ENCODE measurements around the gene CMTM7.
"Not testable (repeated sequence)": the region's sequence is repeated elsewhere in the genome, so short reads cannot be mapped to it uniquely, and the experiment has no call there.

Gene CMTM7

DNA sequence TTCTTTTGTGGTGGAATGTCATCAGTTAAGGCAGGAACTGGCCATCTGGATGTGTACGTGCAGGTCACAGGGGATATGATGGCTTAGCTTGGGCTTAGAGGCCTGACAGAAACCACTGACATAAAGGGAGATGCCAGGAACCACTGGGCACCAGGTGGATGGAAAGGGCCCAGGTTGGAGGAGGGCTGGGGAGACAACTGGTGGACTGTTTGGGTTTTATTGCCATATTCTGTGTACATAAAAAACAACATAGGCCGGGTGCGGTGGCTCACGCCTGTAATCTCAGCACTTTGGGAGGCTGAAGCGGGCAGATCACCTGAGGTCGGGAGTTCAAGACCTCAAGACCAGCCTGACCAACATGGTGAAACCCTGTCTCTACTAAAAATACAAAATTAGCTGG, 75.2 kb downstream of the CMTM7 start:
- H3K4me2 ChIP-seq (ENCODE audit: low read length); H3K27ac ChIP-seq (ENCODE audit: low read depth, low read length): not testable (repeated sequence)

GRCh38 chr3:32467333-32468070, 75.8 kb downstream of the CMTM7 start:
- no peaks in the 10 kb centered on the region for H3K79me2 ChIP-seq (ENCODE audit: control insufficient read depth, low read length)
- H3F3A ChIP-seq (ENCODE audit: control insufficient read depth, insufficient read depth): no peaks in the 10 kb centered on the region
- H3K4me2 ChIP-seq (ENCODE audit: low read length): peak overlapping the region; percentile 76
- H3K9me3 ChIP-seq (ENCODE audit: control insufficient read depth, insufficient read depth, low read length): no peaks in the 10 kb centered on the region
- no peaks in the 10 kb centered on the region for H3K27me3 ChIP-seq (ENCODE audit: control insufficient read depth, low read length)
- no peaks in the 10 kb centered on the region for H4K20me1 ChIP-seq (ENCODE audit: control insufficient read depth, insufficient read depth, low read depth, low read length)
- peaks cover 6% of the 10 kb centered on the region for H3K36me3 ChIP-seq (ENCODE audit: control insufficient read depth, low read length)
- no peaks in the 10 kb centered on the region for H3K9me2 ChIP-seq (replicated peaks; ENCODE audit: control insufficient read depth, low read length)
- peak overlapping the region; percentile 58 for H3K4me3 ChIP-seq (ENCODE audit: low read length)
- no peak overlapping the region for H3K27ac ChIP-seq (ENCODE audit: low read depth, low read length)
- TF ChIP-seq, protein P1, sequence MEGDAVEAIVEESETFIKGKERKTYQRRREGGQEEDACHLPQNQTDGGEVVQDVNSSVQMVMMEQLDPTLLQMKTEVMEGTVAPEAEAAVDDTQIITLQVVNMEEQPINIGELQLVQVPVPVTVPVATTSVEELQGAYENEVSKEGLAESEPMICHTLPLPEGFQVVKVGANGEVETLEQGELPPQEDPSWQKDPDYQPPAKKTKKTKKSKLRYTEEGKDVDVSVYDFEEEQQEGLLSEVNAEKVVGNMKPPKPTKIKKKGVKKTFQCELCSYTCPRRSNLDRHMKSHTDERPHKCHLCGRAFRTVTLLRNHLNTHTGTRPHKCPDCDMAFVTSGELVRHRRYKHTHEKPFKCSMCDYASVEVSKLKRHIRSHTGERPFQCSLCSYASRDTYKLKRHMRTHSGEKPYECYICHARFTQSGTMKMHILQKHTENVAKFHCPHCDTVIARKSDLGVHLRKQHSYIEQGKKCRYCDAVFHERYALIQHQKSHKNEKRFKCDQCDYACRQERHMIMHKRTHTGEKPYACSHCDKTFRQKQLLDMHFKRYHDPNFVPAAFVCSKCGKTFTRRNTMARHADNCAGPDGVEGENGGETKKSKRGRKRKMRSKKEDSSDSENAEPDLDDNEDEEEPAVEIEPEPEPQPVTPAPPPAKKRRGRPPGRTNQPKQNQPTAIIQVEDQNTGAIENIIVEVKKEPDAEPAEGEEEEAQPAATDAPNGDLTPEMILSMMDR (IDR thresholded peaks at IDR 0.05; ENCODE audit: low read depth, low read length, poor library complexity, severe bottlenecking): peak; percentile 90
- no peak for TF ChIP-seq EZH2phosphoT487 (IDR thresholded peaks at IDR 0.05; ENCODE audit: borderline replicate concordance, low read length)
- peaks cover 35% of the 10 kb centered on the region for H3K4me1 ChIP-seq (ENCODE audit: control insufficient read depth, low read length)

More for the DNA sequence above, 75.2 kb downstream of the CMTM7 start:
- not testable (repeated sequence) for H3K27me3 ChIP-seq (ENCODE audit: control insufficient read depth, low read length); H3K9me3 ChIP-seq (ENCODE audit: control insufficient read depth, insufficient read depth, low read length); H3F3A ChIP-seq (ENCODE audit: control insufficient read depth, insufficient read depth); H3K79me2 ChIP-seq (ENCODE audit: control insufficient read depth, low read length); H3K36me3 ChIP-seq (ENCODE audit: control insufficient read depth, low read length); H4K20me1 ChIP-seq (ENCODE audit: control insufficient read depth, insufficient read depth, low read depth, low read length); H3K9me2 ChIP-seq (replicated peaks; ENCODE audit: control insufficient read depth, low read length); H3K4me3 ChIP-seq (ENCODE audit: low read length)
- H3K4me1 ChIP-seq (ENCODE audit: control insufficient read depth, low read length): peaks cover 35% of the 10 kb centered on the region

DNA sequence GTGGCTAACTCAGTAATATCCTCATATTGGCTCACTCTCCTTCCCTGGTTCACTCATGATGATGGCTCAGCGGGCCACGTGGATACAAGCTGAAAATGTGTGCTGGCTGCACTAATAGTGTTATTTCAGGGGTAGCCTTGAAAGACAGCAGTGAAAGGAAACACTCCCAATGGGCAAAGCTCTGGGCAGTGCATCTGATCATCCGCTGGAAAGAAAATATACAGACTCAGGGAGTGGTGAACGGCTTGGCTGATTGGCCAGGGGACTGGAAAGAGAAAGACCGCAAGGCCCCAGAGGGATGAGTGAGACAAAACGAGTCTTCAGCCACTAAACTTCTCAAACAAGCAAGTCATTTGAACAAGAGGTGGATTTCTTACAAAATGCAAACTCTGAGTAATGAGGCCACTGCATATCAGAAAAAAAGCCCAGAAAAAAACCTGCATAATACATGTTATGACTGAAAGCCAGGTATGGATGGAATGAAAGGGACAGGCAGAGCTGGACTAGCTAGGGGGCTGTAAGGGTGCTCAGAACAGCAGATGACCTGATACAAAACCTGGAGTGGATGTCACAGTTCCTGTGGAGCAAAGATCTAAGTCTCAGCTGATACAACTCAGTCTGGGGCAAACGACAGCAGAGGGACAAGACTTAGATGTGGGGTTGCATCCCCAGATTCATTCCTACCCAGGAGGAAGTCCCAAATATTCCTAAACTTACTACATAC, 77.7 kb downstream of the CMTM7 start:
- Histone ChIP-seq H3F3A (ENCODE audit: control insufficient read depth, insufficient read depth) (no peaks in the 10 kb centered on the region), H3K9me3 (ENCODE audit: control insufficient read depth, insufficient read depth, low read length) (no peaks in the 10 kb centered on the region), H3K79me2 (ENCODE audit: control insufficient read depth, low read length) (no peaks in the 10 kb centered on the region), H4K20me1 (ENCODE audit: control insufficient read depth, insufficient read depth, low read depth, low read length) (no peaks in the 10 kb centered on the region), H3K4me2 (ENCODE audit: low read length) (0 out of 2 replicates have a peak overlapping the region, but pooled peaks have one; percentile 14), H3K27me3 (ENCODE audit: control insufficient read depth, low read length) (no peaks in the 10 kb centered on the region), H3K4me1 (ENCODE audit: control insufficient read depth, low read length) (peaks cover 35% of the 10 kb centered on the region), H3K4me3 (ENCODE audit: low read length) (no peak overlapping the region), H3K9me2 (replicated peaks; ENCODE audit: control insufficient read depth, low read length) (no peaks in the 10 kb centered on the region), H3K36me3 (ENCODE audit: control insufficient read depth, low read length) (peaks cover 6% of the 10 kb centered on the region), H3K27ac (ENCODE audit: low read depth, low read length) (no peak overlapping the region)
- TF ChIP-seq EZH2phosphoT487 (IDR thresholded peaks at IDR 0.05; ENCODE audit: borderline replicate concordance, low read length): no peak
- TF ChIP-seq, protein P1 (IDR thresholded peaks at IDR 0.05; ENCODE audit: low read depth, low read length, poor library complexity, severe bottlenecking): no peak

DNA sequence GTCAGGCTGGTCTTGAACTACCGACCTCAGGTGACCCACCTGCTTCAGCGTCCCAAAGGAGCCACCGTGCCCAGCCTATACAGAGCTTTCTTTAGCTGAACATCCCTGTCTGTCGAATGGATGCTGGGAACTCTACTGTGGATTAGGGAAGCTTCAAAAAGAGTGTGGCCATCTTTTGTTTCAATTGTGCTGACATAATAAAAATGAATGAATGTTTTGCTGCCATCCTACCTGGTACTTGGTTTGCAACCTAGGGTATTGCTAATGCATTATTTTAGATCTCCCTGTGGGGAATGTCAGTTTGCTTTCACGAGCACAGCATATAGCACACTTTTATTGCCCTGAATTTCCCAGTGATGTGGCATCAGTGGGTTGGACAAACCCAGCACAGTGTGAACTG, 78.7 kb downstream of the CMTM7 start:
- no peak overlapping the region for H3K27ac ChIP-seq (ENCODE audit: low read depth, low read length)
- H4K20me1 ChIP-seq (ENCODE audit: control insufficient read depth, insufficient read depth, low read depth, low read length): no peaks in the 10 kb centered on the region
- H3K9me3 ChIP-seq (ENCODE audit: control insufficient read depth, insufficient read depth, low read length): no peaks in the 10 kb centered on the region
- peaks cover 6% of the 10 kb centered on the region for H3K36me3 ChIP-seq (ENCODE audit: control insufficient read depth, low read length)
- no peaks in the 10 kb centered on the region for H3F3A ChIP-seq (ENCODE audit: control insufficient read depth, insufficient read depth)
- no peak overlapping the region for H3K4me2 ChIP-seq (ENCODE audit: low read length)
- no peaks in the 10 kb centered on the region for H3K9me2 ChIP-seq (replicated peaks; ENCODE audit: control insufficient read depth, low read length)
- TF ChIP-seq EZH2phosphoT487 (IDR thresholded peaks at IDR 0.05; ENCODE audit: borderline replicate concordance, low read length): no peak
- TF ChIP-seq, protein P1 (IDR thresholded peaks at IDR 0.05; ENCODE audit: low read depth, low read length, poor library complexity, severe bottlenecking): no peak
- H3K4me3 ChIP-seq (ENCODE audit: low read length): no peak overlapping the region
- no peaks in the 10 kb centered on the region for H3K27me3 ChIP-seq (ENCODE audit: control insufficient read depth, low read length)
- H3K4me1 ChIP-seq (ENCODE audit: control insufficient read depth, low read length): peaks cover 35% of the 10 kb centered on the region
- no peaks in the 10 kb centered on the region for H3K79me2 ChIP-seq (ENCODE audit: control insufficient read depth, low read length)

All from DOHH2 (cell line).